Ramos (cell line): Measurements from ENCODE around the gene C16orf78.

ENCODE experiments used
- in situ Hi-C: fragments of 300-500 bp; cut with MboI; formaldehyde crosslinking; loops from one replicate; pipeline ENCODE4 v1.14.3; 2022; ENCODE audit warnings: low sequenced_read_pairs; ENCODE audit not compliant: unreplicated experiment

C16orf78 gene

GRCh38 chr16:49373504-49373903 is at the start of gene C16orf78:
C16orf78 (plus strand) TSS chr16:49373804; CDS start chr16:49373940, 136 bp downstream.
- in situ Hi-C loops: no loop called here

- in situ Hi-C loops: no loop called here
Measured at GRCh38 chr16:49324703-49325102, 48.9 kb upstream of the C16orf78 start.

- in situ Hi-C loops: no loop called here
Measured at GRCh38 chr16:49327466-49327865, 46.1 kb upstream of the C16orf78 start.

- in situ Hi-C loops: no loop called here
Measured at GRCh38 chr16:49328325-49328724, 45.3 kb upstream of the C16orf78 start.

- in situ Hi-C loops: no loop called here
Measured at GRCh38 chr16:49330562-49331201, 42.9 kb upstream of the C16orf78 start.

GRCh38 chr16:49332589-49333258 is 40.9 kb upstream of the C16orf78 start:
- in situ Hi-C loops: no loop called here

GRCh38 chr16:49333259-49333597 is 40.4 kb upstream of the C16orf78 start:
- in situ Hi-C loops: no loop called here

- in situ Hi-C loops: no loop called here
Measured at GRCh38 chr16:49335828-49336227, 37.8 kb upstream of the C16orf78 start.

- in situ Hi-C loops: no loop called here
Measured at GRCh38 chr16:49336581-49336980, 37.0 kb upstream of the C16orf78 start.

- in situ Hi-C loops: no loop called here
Measured at GRCh38 chr16:49337814-49338350, 35.7 kb upstream of the C16orf78 start.

GRCh38 chr16:49338611-49339265 is 34.9 kb upstream of the C16orf78 start:
- in situ Hi-C loops: no loop called here

- in situ Hi-C loops: loop anchor here (5.0 kb wide), 1 partner anchor 648 kb away; no protein-coding TSS in a partner anchor
Measured at GRCh38 chr16:49340466-49340865, 33.1 kb upstream of the C16orf78 start.

GRCh38 chr16:49341706-49342105 is 31.9 kb upstream of the C16orf78 start:
- in situ Hi-C loops: loop anchor here (5.0 kb wide), 1 partner anchor 649 kb away; no protein-coding TSS in a partner anchor

- in situ Hi-C loops: loop anchor here (5.0 kb wide), 1 partner anchor 650 kb away; no protein-coding TSS in a partner anchor
Measured at GRCh38 chr16:49342336-49343265, 31.0 kb upstream of the C16orf78 start.

GRCh38 chr16:49343291-49343690 is 30.3 kb upstream of the C16orf78 start:
- in situ Hi-C loops: loop anchor here (5.0 kb wide), 1 partner anchor 651 kb away; no protein-coding TSS in a partner anchor

- in situ Hi-C loops: loop anchor here (5.0 kb wide), 1 partner anchor 652 kb away; no protein-coding TSS in a partner anchor
Measured at GRCh38 chr16:49344401-49344800, 29.2 kb upstream of the C16orf78 start.

- in situ Hi-C loops: no loop called here
Measured at GRCh38 chr16:49345829-49346228, 27.8 kb upstream of the C16orf78 start.

- in situ Hi-C loops: no loop called here
Measured at GRCh38 chr16:49346459-49346858, 27.1 kb upstream of the C16orf78 start.

GRCh38 chr16:49347476-49347875 is 26.1 kb upstream of the C16orf78 start:
- in situ Hi-C loops: no loop called here
